Brain microvascular endothelial cell (primary cell): ENCODE data around the gene ARHGDIG.
"Not testable (repeated sequence)": the region's sequence is repeated elsewhere in the genome, so short reads cannot be mapped to it uniquely, and the experiment has no call there.

Source experiments
- DNase-seq: peaks from one replicate; pipeline ENCODE4 v3.0.0-alpha.2; 2020
- H3K27ac ChIP-seq: fragments of 250-450 bp; sonication (Bioruptor Pico); 2 replicates; pipeline ENCODE4 v1.5.1; 2020; ENCODE audit warnings: mild to moderate bottlenecking, moderate library complexity
- H3K27me3 ChIP-seq: fragments of 250-450 bp; sonication (Bioruptor Pico); replicated peaks from 2 replicates; pipeline ENCODE4 v1.5.1; 2020; ENCODE audit warnings: mild to moderate bottlenecking
- H3K36me3 ChIP-seq: fragments of 250-450 bp; sonication (Bioruptor Pico); replicated peaks from 2 replicates; pipeline ENCODE4 v1.5.1; 2020; ENCODE audit warnings: mild to moderate bottlenecking
- H3K4me3 ChIP-seq: 2 replicates; pipeline ENCODE4 v1.5.1; 2011; ENCODE audit warnings: low read depth, mild to moderate bottlenecking, control low read depth, low read length, moderate library complexity
- CTCF ChIP-seq: IDR thresholded peaks from 2 replicates; pipeline ENCODE4 v1.5.1; 2011; ENCODE audit warnings: low read depth, mild to moderate bottlenecking, moderate library complexity, low read length, control low read depth, inconsistent platforms; ENCODE audit errors: missing control alignments
- in situ Hi-C: cut with HindIII; loops from 2 replicates; pipeline ENCODE4 v1.10.0; 2017; ENCODE audit warnings: low sequenced_read_pairs, low pct_ligation_motif_present

The ARHGDIG gene

GRCh38 chr16:324201-324450 lies 43.7 kb downstream of the ARHGDIG start:
- in situ Hi-C loops: no loop called here
- DNase-seq: no peak
- no peak overlapping the region for H3K4me3 ChIP-seq
- H3K36me3 ChIP-seq: peaks cover 3% of the 10 kb centered on the region
- H3K27me3 ChIP-seq: no peaks in the 10 kb centered on the region
- H3K27ac ChIP-seq: no peak overlapping the region
- TF ChIP-seq CTCF: no peak

DNA sequence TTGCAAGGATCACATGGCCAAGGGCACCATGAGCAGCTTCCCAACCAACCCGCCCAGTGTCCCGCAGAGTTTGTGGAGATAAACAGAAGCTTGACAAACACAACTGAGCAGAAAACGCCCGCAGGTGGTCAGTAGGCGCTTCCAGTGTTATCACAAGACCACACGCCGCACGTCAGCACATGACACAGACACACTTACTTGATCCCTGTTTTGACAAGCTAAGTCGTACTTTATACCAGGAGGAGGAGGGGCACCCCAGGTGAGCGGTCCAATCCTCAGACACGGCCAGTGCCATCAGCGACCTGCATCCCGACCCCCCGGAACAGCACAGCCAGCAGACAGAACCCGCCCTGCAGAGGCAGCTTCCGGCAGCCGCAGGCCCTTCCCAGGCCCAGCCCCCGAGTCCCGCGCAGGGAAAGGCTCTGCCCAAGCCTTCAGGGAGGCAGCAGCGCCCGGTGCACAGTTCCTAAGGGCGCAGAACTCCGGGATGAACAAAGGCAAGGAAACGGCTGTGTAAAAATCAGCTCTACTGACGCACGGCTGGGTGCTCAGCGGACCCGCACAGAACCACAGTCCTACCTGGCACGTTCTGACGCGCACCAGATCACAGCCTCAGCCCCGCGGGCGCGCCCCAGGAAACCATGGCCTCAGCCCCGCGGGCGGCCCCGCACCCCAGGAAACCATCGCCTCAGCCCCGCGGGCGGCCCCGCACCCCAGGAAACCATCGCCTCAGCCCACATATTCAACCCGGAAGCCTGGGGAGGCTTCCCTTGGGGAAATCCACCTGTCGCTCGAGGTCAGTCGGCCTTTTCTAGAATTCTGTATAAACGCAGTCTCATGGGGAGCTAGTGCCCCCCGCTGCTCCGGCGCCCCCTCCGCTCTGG lies 44.3 kb downstream of the ARHGDIG start:
- Histone ChIP-seq H3K4me3 (no peak overlapping the region), H3K27me3 (no peaks in the 10 kb centered on the region), H3K27ac (no peak overlapping the region), H3K36me3 (peaks cover 3% of the 10 kb centered on the region)
- in situ Hi-C loops: no loop called here
- DNase-seq: no peak
- no peak for TF ChIP-seq CTCF

GRCh38 chr16:325375-326145 lies 45.2 kb downstream of the ARHGDIG start:
- no peak for TF ChIP-seq CTCF
- Histone ChIP-seq H3K27ac (no peak overlapping the region), H3K36me3 (peaks cover 3% of the 10 kb centered on the region), H3K27me3 (no peaks in the 10 kb centered on the region), H3K4me3 (no peak overlapping the region)
- in situ Hi-C loops: no loop called here
- no peak for DNase-seq

- in situ Hi-C loops: no loop called here
- Histone ChIP-seq H3K27me3 (no peaks in the 10 kb centered on the region), H3K4me3 (no peak overlapping the region), H3K36me3 (no peaks in the 10 kb centered on the region), H3K27ac (no peak overlapping the region)
- no peak for TF ChIP-seq CTCF
- no peak for DNase-seq
Observed at GRCh38 chr16:330741-331140, 50.4 kb downstream of the ARHGDIG start.

DNA sequence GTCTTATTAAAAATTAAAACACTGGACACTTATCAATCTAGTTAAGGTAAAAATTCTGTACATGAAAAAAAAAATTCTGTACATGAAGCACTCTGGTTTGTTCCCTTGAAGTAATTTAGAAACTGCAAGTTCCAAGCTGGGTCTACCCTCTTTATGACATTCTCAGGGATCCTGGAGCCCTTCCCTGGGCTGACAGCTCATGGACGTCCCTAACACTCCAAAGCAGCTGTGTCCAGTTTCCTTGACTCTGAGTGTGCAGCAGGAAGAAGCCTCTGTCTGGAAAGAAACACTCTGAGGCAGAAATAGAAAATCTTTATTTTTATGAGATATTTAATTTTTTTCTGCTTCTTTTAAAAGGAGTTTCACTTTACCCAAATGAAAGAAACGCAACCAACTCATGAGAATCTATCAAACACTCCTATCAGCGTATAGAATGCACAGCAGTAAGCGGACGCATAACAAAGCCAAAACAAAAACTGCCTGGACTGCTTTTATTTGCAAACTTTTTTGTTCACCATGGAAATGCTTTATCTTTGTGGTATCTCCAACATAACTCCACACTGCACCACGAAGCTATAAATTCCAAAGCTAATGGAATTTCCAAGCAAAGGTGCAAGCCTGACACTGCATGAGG lies 50.9 kb downstream of the ARHGDIG start:
- H3K36me3 ChIP-seq, in situ Hi-C loops, H3K27ac ChIP-seq, H3K4me3 ChIP-seq, H3K27me3 ChIP-seq: not testable (repeated sequence)
- DNase-seq: peak; percentile 44
